HL-60/S4 treated with phorbol 12-myristate 13-acetate at 8.2 ng/mL for 4 days and 3 days (cell line): Measurements from ENCODE around the gene SYPL1.

Experiments
- in situ Hi-C: fragments of 300-500 bp; cut with MboI; formaldehyde crosslinking; loops from 2 replicates; pipeline ENCODE4 v1.15.0; 2022; ENCODE audit warnings: low sequenced_read_pairs

Gene SYPL1

GRCh38 chr7:106054156-106054910 lies 57.8 kb downstream of the SYPL1 start:
- in situ Hi-C loops = no loop called here

- in situ Hi-C loops = no loop called here
Observed at GRCh38 chr7:106053109-106053508, 59.0 kb downstream of the SYPL1 start.

DNA sequence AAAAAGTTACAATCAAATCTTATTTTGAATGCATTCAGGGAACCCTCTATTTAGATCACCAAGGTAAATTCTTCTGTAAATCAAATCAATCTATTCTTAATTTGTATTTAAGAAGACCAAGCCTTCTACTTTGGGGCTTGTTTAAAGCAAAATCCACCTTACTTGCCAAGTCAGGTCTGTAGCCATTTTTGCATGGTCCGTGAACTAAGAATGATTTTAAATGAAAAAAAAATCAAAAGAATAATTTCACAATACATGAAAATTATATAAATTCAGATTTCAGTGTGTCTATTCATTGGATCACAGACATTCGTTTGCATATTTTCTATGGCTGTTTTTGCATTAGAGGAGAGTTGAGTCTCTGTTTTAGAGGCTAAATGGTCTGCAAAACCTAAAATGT lies 59.4 kb downstream of the SYPL1 start:
- in situ Hi-C loops = no loop called here

- in situ Hi-C loops = no loop called here
Observed at GRCh38 chr7:106050746-106051117, 61.4 kb downstream of the SYPL1 start.

- in situ Hi-C loops = no loop called here
Observed at GRCh38 chr7:106050002-106050745, 61.9 kb downstream of the SYPL1 start.

- in situ Hi-C loops = loop anchor here (25.0 kb wide), 1 partner anchor 387 kb away; no protein-coding TSS in a partner anchor
Observed at GRCh38 chr7:106049139-106049752, 62.9 kb downstream of the SYPL1 start.

- in situ Hi-C loops = loop anchor here (25.0 kb wide), 1 partner anchor 386 kb away; no protein-coding TSS in a partner anchor
Observed at GRCh38 chr7:106048706-106049020, 63.4 kb downstream of the SYPL1 start.

DNA sequence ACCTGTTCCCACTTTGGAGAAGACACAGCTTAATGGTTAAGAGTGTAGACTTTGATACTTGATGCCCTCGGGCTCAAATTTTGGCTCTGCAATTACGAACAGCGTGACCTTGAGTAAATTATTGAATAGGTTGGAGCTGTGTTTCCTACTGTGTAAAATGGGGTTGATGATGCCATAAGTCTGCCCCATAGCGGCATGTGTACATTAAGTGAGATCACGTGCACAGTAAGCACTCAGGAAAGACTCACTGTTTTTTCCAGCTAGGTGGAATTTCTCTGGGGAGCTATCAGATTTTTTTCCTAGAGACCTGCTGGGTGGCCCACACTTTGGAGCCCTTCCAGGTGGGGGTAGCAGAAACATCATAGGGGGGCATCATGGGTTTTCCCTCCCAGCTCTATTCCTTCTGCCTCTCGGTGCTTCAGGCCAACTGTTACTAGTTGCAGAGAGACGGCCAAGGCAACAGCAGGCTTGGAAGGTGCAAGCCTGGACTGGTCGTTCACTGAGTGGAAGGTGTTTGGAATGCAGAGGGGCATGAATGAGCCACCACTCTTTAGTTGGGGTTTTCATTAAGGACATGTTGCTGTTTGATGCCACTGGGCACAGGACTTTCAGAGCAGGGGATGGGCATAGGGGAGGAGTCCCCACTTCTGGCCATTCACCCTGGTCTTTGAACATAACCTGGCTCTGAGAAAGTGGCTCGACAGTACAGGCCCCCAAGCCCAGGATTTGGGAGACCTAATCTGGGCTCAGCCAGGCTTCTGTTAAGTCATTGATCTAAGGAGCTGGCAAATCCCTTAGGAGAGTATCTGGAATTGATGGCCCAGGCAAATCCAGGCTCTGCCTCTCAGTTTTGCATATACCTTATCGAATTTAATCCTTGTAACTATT lies 64.0 kb downstream of the SYPL1 start:
- in situ Hi-C loops = loop anchor here (25.0 kb wide), 1 partner anchor 386 kb away; no protein-coding TSS in a partner anchor

GRCh38 chr7:106047184-106047583 lies 64.9 kb downstream of the SYPL1 start:
- in situ Hi-C loops = loop anchor here (25.0 kb wide), 1 partner anchor 385 kb away; no protein-coding TSS in a partner anchor

GRCh38 chr7:106045586-106045985 lies 66.5 kb downstream of the SYPL1 start:
- in situ Hi-C loops = loop anchor here (25.0 kb wide), 1 partner anchor 383 kb away; no protein-coding TSS in a partner anchor

DNA sequence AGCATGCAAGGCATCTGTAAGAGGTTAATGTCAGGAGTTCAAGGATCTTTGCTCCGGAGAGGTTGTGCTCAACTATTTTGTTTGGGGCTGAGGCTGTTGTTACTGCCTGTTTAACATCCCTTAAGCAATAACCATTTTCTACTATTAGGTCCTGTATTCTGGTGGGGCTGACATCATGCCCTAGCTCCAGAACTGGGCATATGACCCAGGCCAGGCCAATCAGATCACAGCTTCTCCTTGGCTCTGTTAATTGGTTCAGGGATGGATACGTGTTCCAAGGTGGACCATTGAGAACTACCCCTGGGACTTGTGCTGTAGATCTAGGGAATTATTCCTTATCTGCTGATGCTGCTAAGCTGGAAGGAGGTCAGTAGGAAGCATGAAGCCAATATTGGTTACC lies 67.0 kb downstream of the SYPL1 start:
- in situ Hi-C loops = loop anchor here (25.0 kb wide), 1 partner anchor 383 kb away; no protein-coding TSS in a partner anchor

GRCh38 chr7:106042196-106042611 lies 69.9 kb downstream of the SYPL1 start:
- in situ Hi-C loops = loop anchor here (25.0 kb wide), 1 partner anchor 380 kb away; no protein-coding TSS in a partner anchor

DNA sequence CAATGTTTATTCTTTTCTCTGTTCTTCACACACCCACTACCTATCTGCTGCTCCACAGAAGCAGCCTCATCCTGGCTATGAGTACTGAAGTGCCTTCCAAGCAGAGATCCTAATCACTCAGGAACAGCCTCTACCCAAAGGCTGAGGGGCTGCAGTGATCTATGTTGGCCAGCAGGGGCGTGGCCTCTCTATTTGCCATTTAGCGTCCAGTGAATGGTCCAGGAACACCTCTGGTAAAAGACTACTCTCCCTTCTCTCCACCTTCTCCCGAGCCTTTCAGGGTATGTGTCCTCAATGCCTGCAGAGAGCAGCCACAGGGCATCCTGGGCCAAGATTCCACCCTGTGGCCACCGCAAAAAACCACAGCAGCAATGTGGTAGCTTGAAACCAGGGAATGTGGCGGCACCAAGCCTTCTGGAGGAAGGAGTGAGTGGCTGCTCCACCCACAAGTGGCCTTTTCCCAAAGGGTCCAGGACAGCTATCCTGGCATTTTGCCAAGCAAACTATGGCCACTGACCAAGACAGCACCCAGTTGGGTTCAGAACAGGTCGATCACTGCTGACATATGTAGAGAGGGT lies 70.9 kb downstream of the SYPL1 start:
- in situ Hi-C loops = loop anchor here (25.0 kb wide), 1 partner anchor 379 kb away; no protein-coding TSS in a partner anchor
